HEK293T (cell line): ENCODE data around the gene UBA5.

Source experiments
- ARNT ChIP-seq: fragments of 450-650 bp; IDR thresholded peaks from 2 replicates; pipeline ENCODE4 v1.6.1; 2017; ENCODE audit warnings: mild to moderate bottlenecking
- BHLHE40 ChIP-seq: fragments of 450-650 bp; IDR thresholded peaks from 2 replicates; pipeline ENCODE4 v1.6.1; 2016; ENCODE audit warnings: mild to moderate bottlenecking, moderate library complexity, borderline replicate concordance
- ELF4 ChIP-seq: fragments of 450-650 bp; IDR thresholded peaks from 2 replicates; pipeline ENCODE4 v1.6.1; 2017; ENCODE audit warnings: antibody characterized with exemption
- FOXA1 ChIP-seq: fragments of 450-650 bp; IDR thresholded peaks from 2 replicates; pipeline ENCODE4 v1.6.1; 2016; ENCODE audit warnings: mild to moderate bottlenecking
- L3MBTL2 ChIP-seq: fragments of 450-650 bp; conservative IDR thresholded peaks from 2 replicates; pipeline ENCODE4 v1.6.1; 2016; ENCODE audit warnings: mild to moderate bottlenecking
- NFRKB ChIP-seq: fragments of 450-650 bp; IDR thresholded peaks from 2 replicates; pipeline ENCODE4 v1.6.1; 2016; ENCODE audit warnings: mild to moderate bottlenecking, moderate library complexity
- SUZ12 ChIP-seq: fragments of 450-650 bp; IDR thresholded peaks from 2 replicates; pipeline ENCODE4 v1.6.1; 2016; ENCODE audit warnings: mild to moderate bottlenecking
- TARDBP ChIP-seq: fragments of 450-650 bp; IDR thresholded peaks from 2 replicates; pipeline ENCODE4 v1.6.1; 2016
- ZNF384 ChIP-seq: fragments of 450-650 bp; IDR thresholded peaks from 2 replicates; pipeline ENCODE4 v1.6.1; 2016
- TF ChIP-seq, protein P1 (sequence below): fragments of 450-650 bp; IDR thresholded peaks from 2 replicates; pipeline ENCODE4 v1.6.1; 2016

DNA sequence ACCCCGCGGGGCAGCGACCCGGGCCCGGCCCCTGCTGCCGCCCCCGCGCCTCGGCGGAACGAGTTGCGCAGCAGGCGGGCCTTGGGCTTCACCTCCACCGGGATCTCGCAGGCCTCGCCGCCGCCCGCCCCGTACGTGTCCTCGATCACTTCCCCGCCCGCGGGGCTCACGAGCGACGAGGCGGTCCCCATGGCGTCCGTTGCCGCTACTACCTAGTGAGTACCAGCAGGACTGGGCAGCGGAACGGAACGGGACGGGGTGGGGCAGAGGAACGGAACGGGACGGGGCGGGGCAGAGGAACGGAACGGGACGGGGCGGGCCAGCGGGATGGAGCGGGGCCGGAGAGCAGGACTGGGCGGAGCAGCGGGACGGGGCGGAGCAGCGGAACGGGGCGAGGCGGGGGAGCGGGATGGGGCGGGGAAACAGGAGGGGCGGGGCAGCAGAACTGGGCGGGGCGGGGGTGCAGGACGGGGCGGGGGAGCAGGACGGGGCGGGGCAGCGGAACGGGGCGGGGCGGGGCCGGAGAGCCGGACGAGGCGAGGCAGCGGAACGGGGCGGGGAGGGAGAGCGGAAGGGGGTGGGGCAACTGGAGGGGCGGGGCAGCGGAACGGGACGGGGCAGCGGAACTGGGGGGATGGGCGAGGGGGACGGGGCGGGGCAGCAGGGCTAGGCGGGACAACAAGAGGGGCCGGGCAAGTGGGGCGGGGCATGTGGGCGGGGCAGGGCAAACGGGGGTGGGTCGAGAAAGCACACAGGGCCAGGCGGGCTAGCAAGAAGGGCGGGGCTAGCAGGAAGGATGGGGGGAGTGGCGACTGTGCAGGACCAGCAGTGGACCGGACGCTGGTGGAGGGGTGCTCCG lies 62.3 kb downstream of the UBA5 start, which contains the start of gene NPHP3:
- TF ChIP-seq NFRKB: no peak
- TF ChIP-seq FOXA1: no peak
- TF ChIP-seq L3MBTL2: no peak
- TF ChIP-seq BHLHE40: no peak
- no peak for TF ChIP-seq ZNF384
- no peak for TF ChIP-seq SUZ12
- TF ChIP-seq ELF4: no peak
- no peak for TF ChIP-seq ARNT
- TF ChIP-seq TARDBP: no peak
- TF ChIP-seq, protein P1, sequence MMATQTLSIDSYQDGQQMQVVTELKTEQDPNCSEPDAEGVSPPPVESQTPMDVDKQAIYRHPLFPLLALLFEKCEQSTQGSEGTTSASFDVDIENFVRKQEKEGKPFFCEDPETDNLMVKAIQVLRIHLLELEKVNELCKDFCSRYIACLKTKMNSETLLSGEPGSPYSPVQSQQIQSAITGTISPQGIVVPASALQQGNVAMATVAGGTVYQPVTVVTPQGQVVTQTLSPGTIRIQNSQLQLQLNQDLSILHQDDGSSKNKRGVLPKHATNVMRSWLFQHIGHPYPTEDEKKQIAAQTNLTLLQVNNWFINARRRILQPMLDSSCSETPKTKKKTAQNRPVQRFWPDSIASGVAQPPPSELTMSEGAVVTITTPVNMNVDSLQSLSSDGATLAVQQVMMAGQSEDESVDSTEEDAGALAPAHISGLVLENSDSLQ: no peak
